Muscle of back (tissue), 11 donors: ENCODE data around the gene DCDC2. TPM values are rescaled to one million over a fixed set of nuclear protein-coding genes. Genes with fewer than 3 reads are reported as not detected.
"Not testable (repeated sequence)": the region's sequence is repeated elsewhere in the genome, so short reads cannot be mapped to it uniquely, and the experiment has no call there.

Source experiments
- DNase-seq, 3 donors: peaks; one replicate each; pipeline versions ENCODE4 v3.0.0 to v3.0.0-alpha.2; 2013
- polyA plus RNA-seq, 10 donors: library from polyadenylated mRNA; unstranded; fragments of 120-200 nt; gene quantifications; one replicate each; pipeline ENCODE4 v1.2.1, GENCODE V29; 2013; ENCODE audit not compliant: insufficient read length in 10 of 10

Gene DCDC2
- polyA plus RNA-seq, 10 donors = 0.05 to 0.22 (median 0.14) TPM

- DNase-seq = no peak
These were observed 209.7 kb downstream of the DCDC2 start for GRCh38 chr6:24148154-24148570.

- DNase-seq = no peak
These were observed 210.2 kb downstream of the DCDC2 start for GRCh38 chr6:24147511-24148153.

GRCh38 chr6:24146871-24147270 is 211.0 kb downstream of the DCDC2 start:
- DNase-seq = no peak

- DNase-seq = no peak
These were observed 212.1 kb downstream of the DCDC2 start for GRCh38 chr6:24145690-24146131.

DNA sequence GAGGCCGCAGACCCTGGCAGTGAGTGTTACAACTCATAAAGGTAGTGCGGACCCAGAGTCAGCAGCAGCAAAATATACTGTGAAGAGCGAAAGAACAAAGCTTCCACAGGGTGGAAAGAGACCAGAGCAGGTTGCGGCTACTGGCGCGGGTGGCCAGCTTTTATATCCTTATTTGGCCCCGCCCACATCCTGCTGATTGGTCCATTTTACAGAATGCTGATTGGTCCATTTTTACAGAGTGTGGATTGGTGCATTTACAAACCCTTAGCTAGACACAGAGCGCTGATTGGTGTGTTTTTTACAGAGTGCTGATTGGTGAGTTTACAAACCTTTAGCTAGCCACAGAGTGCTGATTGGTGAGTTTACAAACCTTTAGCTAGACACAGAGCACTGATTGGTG is 215.1 kb downstream of the DCDC2 start:
- DNase-seq = not testable (repeated sequence)

DNA sequence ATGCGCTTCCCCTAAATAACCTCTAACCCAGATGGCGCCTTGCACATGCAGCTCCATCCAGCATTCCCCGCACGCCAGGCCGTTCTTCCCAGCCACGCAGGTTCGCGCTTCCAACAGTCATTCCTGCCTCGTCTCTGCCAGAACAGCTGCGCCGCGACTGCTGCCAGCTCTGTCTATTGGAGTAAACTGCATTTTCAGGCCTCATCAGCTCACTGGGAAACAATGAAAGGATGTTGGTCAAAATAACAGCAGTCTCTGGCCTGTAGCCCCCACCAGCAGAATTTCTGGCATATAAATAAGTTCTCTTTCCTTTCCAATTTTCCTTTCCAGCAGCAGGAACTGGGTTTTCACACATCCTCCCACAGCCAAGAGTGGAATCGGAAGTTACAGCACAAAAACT is 217.3 kb downstream of the DCDC2 start:
- peak; percentile 73 to 96 (median 92) for DNase-seq

- DNase-seq = peak in 1 of 3 donors; percentile 2
These were observed 218.2 kb downstream of the DCDC2 start for GRCh38 chr6:24139639-24140038.

GRCh38 chr6:24139080-24139479 is 218.8 kb downstream of the DCDC2 start:
- no peak for DNase-seq

- DNase-seq = no peak
These were observed 226.1 kb downstream of the DCDC2 start for GRCh38 chr6:24131751-24132150.

DNA sequence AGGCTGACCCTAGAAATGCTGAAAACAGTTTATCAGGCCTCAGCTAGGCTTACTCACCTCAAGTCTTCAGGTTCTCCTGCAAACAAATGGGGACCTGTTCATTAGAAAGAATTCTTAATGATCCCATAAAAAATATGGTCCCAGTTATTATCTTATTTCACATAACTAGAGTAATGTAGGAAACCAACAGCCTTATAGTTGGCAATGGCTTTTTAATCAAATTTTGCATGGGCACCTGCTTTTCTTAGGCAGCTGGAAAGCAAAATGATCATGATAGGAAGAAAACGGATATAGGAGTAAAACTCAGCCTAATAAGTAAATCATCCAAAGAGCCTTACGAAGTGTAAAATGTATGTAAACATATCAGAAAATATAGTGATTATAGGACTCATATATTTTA is 230.5 kb downstream of the DCDC2 start:
- no peak for DNase-seq

- peak; percentile 70 to 88 (median 85) for DNase-seq
These were observed 231.2 kb downstream of the DCDC2 start for GRCh38 chr6:24126586-24127192.

DNA sequence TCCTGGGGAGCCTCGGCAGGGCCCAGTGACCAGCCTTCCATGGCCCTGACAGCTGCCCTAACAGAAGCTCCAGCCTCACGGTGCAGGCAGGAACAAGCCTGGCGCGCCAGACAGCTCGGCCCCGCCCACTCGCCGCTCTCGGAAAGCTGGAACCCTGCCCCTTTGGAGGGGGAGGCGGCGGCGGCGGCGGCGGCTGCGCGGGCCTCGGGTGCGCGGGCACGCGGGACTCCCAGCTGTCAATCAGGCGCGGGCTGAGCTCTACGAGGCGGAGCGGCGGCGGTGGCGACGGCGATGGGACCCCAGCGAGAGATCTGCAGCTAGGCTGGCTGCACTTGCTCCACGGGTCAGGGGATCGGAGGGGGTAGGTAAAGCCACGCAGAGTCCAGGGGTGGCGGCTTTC is 231.9 kb downstream of the DCDC2 start, which contains the start of gene NRSN1:
Gene NRSN1 (plus strand): TSS at position 236 of the 400 bp plus-strand sequence. CDS start 8,113 bp downstream, outside the sequence.
- peak in 1 of 3 donors; percentile 9 for DNase-seq

GRCh38 chr6:24122139-24122538 is 235.7 kb downstream of the DCDC2 start:
- DNase-seq = no peak

Other genes starting within 250 kb of the DCDC2 start
- under 1 TPM in 4 of 10 donors, not detected in 6; 0.12 to 0.46 (median 0.20) TPM for gene NRSN1, start 231.8 kb downstream of the DCDC2 start, polyA plus RNA-seq
- 10 to 100 TPM; 16.2 to 26.7 (median 20.4) TPM for gene MRS2, start 44.9 kb upstream of the DCDC2 start, polyA plus RNA-seq
- gene GPLD1, start 131.5 kb upstream of the DCDC2 start, polyA plus RNA-seq = 1 to 10 TPM; 1.1 to 3.0 (median 1.7) TPM
- gene ALDH5A1, start 136.9 kb upstream of the DCDC2 start, polyA plus RNA-seq = 10 to 100 TPM in 1 of 10 donors, 1 to 10 TPM in 9; 5.8 to 11.0 (median 8.5) TPM